GM12892 (cell line): Measurements from ENCODE around the gene INVS.

Source experiments
- POLR2A ChIP-seq: IDR thresholded peaks from 2 replicates; pipeline ENCODE4 v1.6.1; 2011; ENCODE audit warnings: low read depth, low read length, control low read depth
- POLR2AphosphoS5 ChIP-seq: IDR thresholded peaks from 2 replicates; pipeline ENCODE4 v1.6.1; 2011; ENCODE audit warnings: low read depth, low read length, control low read depth

DNA sequence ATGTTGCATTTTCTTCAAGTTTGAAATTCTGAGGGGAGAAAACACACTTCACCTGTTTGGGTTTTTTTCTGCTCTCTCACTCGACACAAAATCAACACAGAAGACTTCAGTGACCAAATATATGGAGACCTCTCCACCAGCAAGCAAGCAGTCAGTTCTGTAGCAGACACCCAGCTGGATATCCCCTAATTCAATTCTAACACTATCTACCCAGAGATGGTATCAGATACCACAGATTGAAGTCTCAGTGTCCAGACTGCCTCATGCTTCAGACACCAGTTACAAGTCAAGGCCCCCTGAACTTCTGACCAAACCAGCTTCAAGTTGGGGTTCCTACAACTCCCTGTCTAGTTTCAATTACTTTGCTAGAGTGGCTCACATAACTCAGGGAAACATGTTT, 97.8 kb downstream of the INVS start:
- no peak for TF ChIP-seq POLR2A
- TF ChIP-seq POLR2AphosphoS5, result no peak
